Mammary epithelial cell (primary cell): ENCODE measurements around the gene EIF3J.
"Not testable (repeated sequence)": the region's sequence is repeated elsewhere in the genome, so short reads cannot be mapped to it uniquely, and the experiment has no call there.

Experiments
- EZH2 ChIP-seq: IDR thresholded peaks from 2 replicates; pipeline ENCODE4 v1.6.1; 2012; ENCODE audit warnings: low read length, inconsistent platforms, borderline replicate concordance
- TF ChIP-seq, protein P1 (sequence below), 2 donors: IDR thresholded peaks in 1 of 2; conservative IDR thresholded peaks in 1 of 2; 2 replicates each; pipeline ENCODE4 v1.5.1; 2011 to 2012; ENCODE audit warnings: inconsistent platforms in 2 of 2, low read length in 2 of 2, mild to moderate bottlenecking in 2 of 2, control low read depth in 1 of 2, low read depth in 1 of 2; ENCODE audit not compliant: insufficient read depth in 1 of 2; ENCODE audit errors: extremely low read depth in 1 of 2

DNA sequence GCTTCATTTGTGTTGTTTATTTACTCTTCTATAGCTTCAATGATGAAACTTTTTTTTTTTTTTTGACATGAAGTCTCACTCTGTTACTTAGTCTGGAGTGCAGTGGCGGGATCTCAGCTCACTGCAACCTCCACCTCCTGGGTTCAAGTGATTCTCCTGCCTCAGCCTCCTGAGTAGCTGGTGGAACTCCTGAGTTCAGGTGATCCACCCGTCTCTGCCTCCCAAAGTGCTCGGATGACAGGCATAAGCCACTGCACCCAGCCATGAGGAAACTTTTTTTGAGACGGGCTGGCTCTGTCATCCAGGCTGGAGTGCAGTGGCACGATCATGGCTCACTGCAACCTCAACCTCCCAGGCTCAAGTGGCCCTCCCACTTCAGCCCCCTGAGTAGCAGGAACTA, 4.7 kb upstream of the EIF3J start:
- TF ChIP-seq, protein P1, sequence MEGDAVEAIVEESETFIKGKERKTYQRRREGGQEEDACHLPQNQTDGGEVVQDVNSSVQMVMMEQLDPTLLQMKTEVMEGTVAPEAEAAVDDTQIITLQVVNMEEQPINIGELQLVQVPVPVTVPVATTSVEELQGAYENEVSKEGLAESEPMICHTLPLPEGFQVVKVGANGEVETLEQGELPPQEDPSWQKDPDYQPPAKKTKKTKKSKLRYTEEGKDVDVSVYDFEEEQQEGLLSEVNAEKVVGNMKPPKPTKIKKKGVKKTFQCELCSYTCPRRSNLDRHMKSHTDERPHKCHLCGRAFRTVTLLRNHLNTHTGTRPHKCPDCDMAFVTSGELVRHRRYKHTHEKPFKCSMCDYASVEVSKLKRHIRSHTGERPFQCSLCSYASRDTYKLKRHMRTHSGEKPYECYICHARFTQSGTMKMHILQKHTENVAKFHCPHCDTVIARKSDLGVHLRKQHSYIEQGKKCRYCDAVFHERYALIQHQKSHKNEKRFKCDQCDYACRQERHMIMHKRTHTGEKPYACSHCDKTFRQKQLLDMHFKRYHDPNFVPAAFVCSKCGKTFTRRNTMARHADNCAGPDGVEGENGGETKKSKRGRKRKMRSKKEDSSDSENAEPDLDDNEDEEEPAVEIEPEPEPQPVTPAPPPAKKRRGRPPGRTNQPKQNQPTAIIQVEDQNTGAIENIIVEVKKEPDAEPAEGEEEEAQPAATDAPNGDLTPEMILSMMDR (conservative IDR thresholded peaks at IDR 0.05 in 1 of 2, IDR thresholded peaks at IDR 0.05 in 1 of 2; ENCODE audit: extremely low read depth in 1 of 2, insufficient read depth in 1 of 2, low read depth in 1 of 2, low read length in 2 of 2): not testable (repeated sequence)
- not testable (repeated sequence) for TF ChIP-seq EZH2
